CMK (cell line): ENCODE measurements around the gene MAZ.

ENCODE experiments used
- DNase-seq: peaks from one replicate; pipeline ENCODE4 v3.0.0-alpha.2; 2010; ENCODE audit warnings: low read depth

MAZ gene

GRCh38 chr16:29857133-29857760, 50.9 kb downstream of the MAZ start:
- DNase-seq, result no peak

- no peak for DNase-seq
Measured at GRCh38 chr16:29858149-29858849, 52.0 kb downstream of the MAZ start.

- DNase-seq, result no peak
Measured at GRCh38 chr16:29858974-29859373, 52.6 kb downstream of the MAZ start.

- DNase-seq, result no peak
Measured at GRCh38 chr16:29860218-29860617, 53.9 kb downstream of the MAZ start.
